Liver (tissue), 3 donors: ENCODE results near the gene PSENEN.

ENCODE experiments used
- RAD21 ChIP-seq, 2 donors: IDR thresholded peaks; 2 replicates each; pipeline ENCODE4 v1.6.1; 2016; ENCODE audit warnings: antibody characterized with exemption in 2 of 2, mild to moderate bottlenecking in 2 of 2
- REST ChIP-seq: IDR thresholded peaks from 2 replicates; pipeline ENCODE4 v1.6.1; 2016; ENCODE audit warnings: antibody characterized with exemption, mild to moderate bottlenecking
- ZBTB33 ChIP-seq: IDR thresholded peaks from 2 replicates; pipeline ENCODE4 v1.6.1; 2016; ENCODE audit warnings: antibody characterized with exemption
- TF ChIP-seq, protein P1 (sequence below): IDR thresholded peaks from 2 replicates; pipeline ENCODE4 v1.6.1; 2016; ENCODE audit warnings: antibody characterized with exemption
- TF ChIP-seq, protein P2 (sequence below): fragments of 150-350 bp; IDR thresholded peaks from 2 replicates; pipeline ENCODE4 v1.5.1; 2017; ENCODE audit warnings: improper control_type of control experiment, low read depth, low read length; ENCODE audit not compliant: missing input control
- donor health status: healthy.
- donor health status: healthy.

DNA sequence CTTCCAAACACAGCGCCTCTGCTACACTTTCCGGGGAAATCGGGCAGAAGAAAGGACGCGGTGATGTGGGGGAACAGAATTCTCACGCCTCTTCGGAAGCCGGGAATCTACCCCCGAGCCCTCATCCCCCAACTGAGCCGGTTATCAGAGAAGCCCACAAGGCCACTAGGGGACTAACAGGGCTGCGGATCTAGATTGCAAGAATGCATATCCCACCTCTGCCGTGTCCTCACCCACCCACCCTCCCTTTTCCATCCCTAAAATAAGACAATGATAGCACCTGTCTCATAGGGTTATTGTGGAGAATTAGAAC is 4.3 kb upstream of the PSENEN start:
- TF ChIP-seq, protein P1, sequence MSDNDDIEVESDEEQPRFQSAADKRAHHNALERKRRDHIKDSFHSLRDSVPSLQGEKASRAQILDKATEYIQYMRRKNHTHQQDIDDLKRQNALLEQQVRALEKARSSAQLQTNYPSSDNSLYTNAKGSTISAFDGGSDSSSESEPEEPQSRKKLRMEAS = no peak
- TF ChIP-seq ZBTB33 (no peak), REST (no peak), RAD21 (IDR thresholded peaks at IDR 0.05) (no peak)
- TF ChIP-seq, protein P2, sequence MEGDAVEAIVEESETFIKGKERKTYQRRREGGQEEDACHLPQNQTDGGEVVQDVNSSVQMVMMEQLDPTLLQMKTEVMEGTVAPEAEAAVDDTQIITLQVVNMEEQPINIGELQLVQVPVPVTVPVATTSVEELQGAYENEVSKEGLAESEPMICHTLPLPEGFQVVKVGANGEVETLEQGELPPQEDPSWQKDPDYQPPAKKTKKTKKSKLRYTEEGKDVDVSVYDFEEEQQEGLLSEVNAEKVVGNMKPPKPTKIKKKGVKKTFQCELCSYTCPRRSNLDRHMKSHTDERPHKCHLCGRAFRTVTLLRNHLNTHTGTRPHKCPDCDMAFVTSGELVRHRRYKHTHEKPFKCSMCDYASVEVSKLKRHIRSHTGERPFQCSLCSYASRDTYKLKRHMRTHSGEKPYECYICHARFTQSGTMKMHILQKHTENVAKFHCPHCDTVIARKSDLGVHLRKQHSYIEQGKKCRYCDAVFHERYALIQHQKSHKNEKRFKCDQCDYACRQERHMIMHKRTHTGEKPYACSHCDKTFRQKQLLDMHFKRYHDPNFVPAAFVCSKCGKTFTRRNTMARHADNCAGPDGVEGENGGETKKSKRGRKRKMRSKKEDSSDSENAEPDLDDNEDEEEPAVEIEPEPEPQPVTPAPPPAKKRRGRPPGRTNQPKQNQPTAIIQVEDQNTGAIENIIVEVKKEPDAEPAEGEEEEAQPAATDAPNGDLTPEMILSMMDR = no peak
